IMR-90 (cell line): Measurements from ENCODE around the gene COL3A1. TPM values are rescaled to one million over a fixed set of nuclear protein-coding genes. Genes with fewer than 3 reads are reported as not detected.

Experiments used
- ATAC-seq: fragments of 200-7000 bp; cut with Tn5 transposase; 2 replicates; pipeline ENCODE4 v1.9.1; 2020; ENCODE audit warnings: low read depth, mild to moderate bottlenecking, moderate library complexity
- BruUV-seq: library from RNA; stranded (reverse); fragments of 400-500 nt; replicated peaks from 2 replicates; lab custom pipeline; 2021; lab: Mats Ljungman, UMichigan
- CTCF ChIA-PET: fragments of 300-600 bp; formaldehyde crosslinking; extraction: SDS; loops from one replicate; lab custom pipeline; 2021; ENCODE audit warnings: antibody characterized with exemption; lab: Yijun Ruan, JAX
- POLR2A ChIA-PET: fragments of 300-600 bp; sonication (Branson Sonifier 250); formaldehyde crosslinking; loops from one replicate; lab custom pipeline; 2022; ENCODE audit warnings: antibody characterized with exemption; ENCODE audit not compliant: unreplicated experiment; lab: Charles Lee
- DNase-seq: peaks from one replicate; pipeline ENCODE4 v3.0.0; 2013
- H2AFZ ChIP-seq: replicated peaks from 2 replicates; pipeline ENCODE3; 2013; ENCODE audit warnings: low read length, mild to moderate bottlenecking; ENCODE audit not compliant: poor library complexity
- H2AK5ac ChIP-seq: 2 replicates; pipeline ENCODE4 v1.6.1; 2013; ENCODE audit warnings: low read depth, low read length, inconsistent platforms
- H2AK9ac ChIP-seq: replicated peaks from 2 replicates; pipeline ENCODE3; 2013; ENCODE audit warnings: mild to moderate bottlenecking, low read depth, low read length, moderate library complexity; ENCODE audit not compliant: poor library complexity
- H2BK120ac ChIP-seq: 2 replicates; pipeline ENCODE4 v1.6.1; 2013; ENCODE audit warnings: low read depth, low read length, inconsistent platforms
- H2BK15ac ChIP-seq: 3 replicates; pipeline ENCODE4 v1.6.1; 2013; ENCODE audit warnings: low read depth, low read length, inconsistent platforms
- H2BK20ac ChIP-seq: 2 replicates; pipeline ENCODE4 v1.6.1; 2013; ENCODE audit warnings: low read depth, mild to moderate bottlenecking, inconsistent platforms, low read length, moderate library complexity
- H2BK5ac ChIP-seq: 2 replicates; pipeline ENCODE4 v1.6.1; 2013; ENCODE audit warnings: mild to moderate bottlenecking, low read depth, low read length, inconsistent platforms; ENCODE audit not compliant: poor library complexity, severe bottlenecking
- H3K14ac ChIP-seq: replicated peaks from 2 replicates; pipeline ENCODE4 v1.6.1; 2013; ENCODE audit warnings: low read depth, low read length, inconsistent platforms
- H3K18ac ChIP-seq: 2 replicates; pipeline ENCODE4 v1.6.1; 2013; ENCODE audit warnings: low read depth, low read length, control low read depth
- H3K23ac ChIP-seq: 2 replicates; pipeline ENCODE4 v1.6.1; 2013; ENCODE audit warnings: low read depth, low read length, inconsistent platforms
- H3K27ac ChIP-seq: 2 replicates; pipeline ENCODE4 v1.5.1; 2013; ENCODE audit warnings: mild to moderate bottlenecking, control low read depth, low read length; ENCODE audit not compliant: insufficient read depth
- H3K27me3 ChIP-seq: 2 replicates; pipeline ENCODE4 v1.6.1; 2013; ENCODE audit warnings: low read length; ENCODE audit not compliant: control insufficient read depth, insufficient read depth
- H3K36me3 ChIP-seq: 2 replicates; pipeline ENCODE4 v1.6.1; 2013; ENCODE audit warnings: low read length, mixed read lengths; ENCODE audit not compliant: control insufficient read depth, insufficient read depth
- H3K4ac ChIP-seq: 2 replicates; pipeline ENCODE4 v1.6.1; 2013; ENCODE audit warnings: low read depth, low read length, inconsistent platforms
- H3K4me1 ChIP-seq: 2 replicates; pipeline ENCODE4 v1.6.1; 2013; ENCODE audit warnings: low read length, mixed read lengths; ENCODE audit not compliant: control insufficient read depth, insufficient read depth
- H3K4me2 ChIP-seq: 2 replicates; pipeline ENCODE4 v1.6.1; 2013; ENCODE audit warnings: low read depth, mild to moderate bottlenecking, control low read depth, low read length, moderate library complexity
- H3K4me3 ChIP-seq: 2 replicates; pipeline ENCODE4 v1.5.1; 2013; ENCODE audit warnings: low read depth, mild to moderate bottlenecking, control low read depth, low read length, moderate library complexity; ENCODE audit not compliant: insufficient read depth
- H3K56ac ChIP-seq: 2 replicates; pipeline ENCODE4 v1.6.1; 2013; ENCODE audit warnings: low read length, inconsistent platforms; ENCODE audit not compliant: insufficient read depth; ENCODE audit errors: extremely low read depth
- H3K79me1 ChIP-seq, 2 experiments: 2 replicates each; pipeline ENCODE4 v1.6.1; 2013; ENCODE audit warnings: low read length in 2 of 2, inconsistent platforms in 1 of 2, low read depth in 1 of 2
- H3K9ac ChIP-seq: 2 replicates; pipeline ENCODE4 v1.6.1; 2013; ENCODE audit warnings: low read depth, low read length, control low read depth
- H3K9me1 ChIP-seq: 2 replicates; pipeline ENCODE4 v1.6.1; 2013; ENCODE audit warnings: low read length, inconsistent platforms; ENCODE audit not compliant: insufficient read depth
- H3K9me3 ChIP-seq: 2 replicates; pipeline ENCODE4 v1.6.1; 2013; ENCODE audit warnings: low read length; ENCODE audit not compliant: control insufficient read depth, insufficient read depth
- H4K20me1 ChIP-seq: 2 replicates; pipeline ENCODE4 v1.6.1; 2013; ENCODE audit warnings: low read length, inconsistent platforms; ENCODE audit not compliant: insufficient read depth
- H4K5ac ChIP-seq: 2 replicates; pipeline ENCODE4 v1.6.1; 2013; ENCODE audit warnings: mild to moderate bottlenecking, low read depth, low read length, control low read depth
- H4K8ac ChIP-seq, 2 experiments: 2 replicates each; pipeline ENCODE4 v1.6.1; 2013; ENCODE audit warnings: low read depth in 2 of 2, low read length in 2 of 2, control low read depth in 1 of 2, inconsistent platforms in 1 of 2
- H4K91ac ChIP-seq: 2 replicates; pipeline ENCODE4 v1.6.1; 2013; ENCODE audit warnings: low read depth, low read length, inconsistent platforms; ENCODE audit not compliant: insufficient read depth
- CTCF ChIP-seq: conservative IDR thresholded peaks from 2 replicates; pipeline ENCODE4 v1.5.1; 2012; ENCODE audit warnings: mild to moderate bottlenecking, low read depth, low read length, improper control_type of control experiment
- FOS ChIP-seq: fragments of 150-350 bp; IDR thresholded peaks from 2 replicates; pipeline ENCODE4 v1.6.1; 2016; ENCODE audit warnings: low read depth, low read length
- RAD21 ChIP-seq: IDR thresholded peaks from 2 replicates; pipeline ENCODE4 v1.6.1; 2012; ENCODE audit warnings: low read length, improper control_type of control experiment
- SMC3 ChIP-seq: fragments of 150-350 bp; IDR thresholded peaks from 2 replicates; pipeline ENCODE4 v1.6.1; 2016; ENCODE audit warnings: low read depth, mild to moderate bottlenecking, antibody characterized with exemption, low read length, moderate library complexity
- WGBS, 2 experiments: methylation state at CpG; one replicate each; pipeline versions ENCODE4 v1.1.5 to v1.1.7; 2013; ENCODE audit warnings: missing lambda C conversion rate in 2 of 2; ENCODE audit not compliant: insufficient read length in 1 of 2; ENCODE audit errors: extremely low coverage in 2 of 2; 5-methylcytosine and 5-hydroxymethylcytosine counted together
- dilution Hi-C: fragments of 300-500 bp; cut with HindIII; formaldehyde crosslinking; loops from one replicate; pipeline ENCODE4 v1.14.3; 2018; ENCODE audit warnings: low sequenced_read_pairs; ENCODE audit not compliant: unreplicated experiment
- in situ Hi-C: fragments of 300-500 bp; cut with MboI; formaldehyde crosslinking; loops from 3 replicates; pipeline ENCODE4 v1.14.3; 2019; ENCODE audit warnings: low sequenced_read_pairs, inconsistent platforms, mixed read lengths
- intact Hi-C: fragments of 100-400 bp; cut with micrococcal nuclease; formaldehyde crosslinking; loops from 2 replicates; pipeline ENCODE4 v1.10.0; 2022
- polyA plus RNA-seq, 3 experiments: library from polyadenylated mRNA; depleted of rRNA; stranded (reverse); fragments of >200 nt; gene quantifications; 2 replicates each; pipeline ENCODE4 v1.2.3, GENCODE V29; 2012; ENCODE audit warnings: low replicate concordance in 1 of 3
- total RNA-seq: library from RNA; depleted of rRNA; stranded (reverse); fragments of >200 nt; gene quantifications from 2 replicates; pipeline ENCODE4 v1.2.3, GENCODE V29; 2012

Gene COL3A1
- total and polyA plus RNA-seq, 2 of the 4 experiments (the other 2 are of a cell fraction) = 402 to 408 TPM

- Histone ChIP-seq H2BK120ac (peak overlapping the region; percentile 9; the same call in 1 of the 2 replicates), H3K27ac (peak overlapping the region; percentile 62; the same call in 1 of the 2 replicates), H4K91ac (peak overlapping the region; percentile 53; the same call in 1 of the 2 replicates), H3K79me1 (peaks cover 0 to 4% of the 10 kb centered on the region in 2 experiments; a peak in 2 of 4 replicates), H3K56ac (peak overlapping the region; percentile 88), H3K4me1 (no peaks in the 10 kb centered on the region; the same call in 1 of the 2 replicates), H3K9ac (peak overlapping the region; percentile 67), H2BK15ac (no peak overlapping the region; the same call in 2 of the 3 replicates), H4K20me1 (no peaks in the 10 kb centered on the region), H2AFZ (no peak overlapping the region), H3K23ac (0 out of 2 replicates have a peak overlapping the region, but pooled peaks have one; percentile 8), H3K4me2 (peak overlapping the region; percentile 96), H4K5ac (no peak overlapping the region; the same call in 1 of the 2 replicates), H2AK9ac (no peak overlapping the region), H2AK5ac (no peak overlapping the region), H3K18ac (peak overlapping the region; percentile 94), H3K4me3 (peak overlapping the region; percentile 62), H3K36me3 (peaks cover 2% of the 10 kb centered on the region; the same call in 1 of the 2 replicates), H2BK20ac (no peak overlapping the region), H3K4ac (peak overlapping the region; percentile 3; the same call in 1 of the 2 replicates), H3K9me1 (no peaks in the 10 kb centered on the region; the same call in 1 of the 2 replicates), H3K14ac (peak overlapping the region; percentile 10; the same call in 1 of the 2 replicates), H2BK5ac (peak overlapping the region; percentile 98), H3K9me3 (no peaks in the 10 kb centered on the region), H3K27me3 (no peaks in the 10 kb centered on the region), H4K8ac (peak overlapping the region in 1 of 2 experiments; percentile 5; a peak in 2 of 4 replicates)
- intact Hi-C loops (loop anchor here (1.0 to 10.0 kb wide), 8 partner anchors 79 to 1379 kb away; partner anchors contain the start of genes COL5A2 and GULP1), in situ Hi-C loops (loop anchor here (10.0 kb wide), 1 partner anchor 192 kb away; no protein-coding TSS in a partner anchor), dilution Hi-C loops (no loop called here)
- ATAC-seq (no peak), DNase-seq (peak; percentile 81)
- ChIA-PET POLR2A (no interaction called here), CTCF (interaction anchor here (0.7 to 1.1 kb wide), 4 partner anchors 13 to 283 kb away, joined by 3 read pairs; no protein-coding TSS in a partner anchor)
- no CpG with 5 or more reads among the region's 8 CpGs for WGBS, 2 experiments
- BruUV-seq = no TSS peak
- no peak for TF ChIP-seq FOS
- TF ChIP-seq RAD21 = peak; percentile 65
- TF ChIP-seq CTCF = peak; percentile 71
- TF ChIP-seq SMC3 = peak; percentile 81
These were observed 2.5 kb downstream of the COL3A1 start for GRCh38 chr2:188976545-188977268.
